Aorta (tissue), 5 donors: ENCODE measurements around the gene C9orf72. TPM values are rescaled to one million over a fixed set of nuclear protein-coding genes. Genes with fewer than 3 reads are reported as not detected.
"Not testable (repeated sequence)": the region's sequence is repeated elsewhere in the genome, so short reads cannot be mapped to it uniquely, and the experiment has no call there.

Experiments used
- ATAC-seq: fragments of 200-7000 bp; cut with Tn5 transposase; one replicate; pipeline ENCODE4 v1.9.1; 2022; ENCODE audit warnings: moderate library complexity; ENCODE audit not compliant: low FRiP score
- DNase-seq, 2 donors: peaks; one replicate each; pipeline ENCODE4 v3.0.0-alpha.2; 2020
- H3K27ac ChIP-seq, 2 donors: one replicate each; pipeline ENCODE4 v1.5.1; 2013; ENCODE audit warnings: low read length in 2 of 2, mild to moderate bottlenecking in 2 of 2, moderate library complexity in 2 of 2, control low read depth in 1 of 2, inconsistent platforms in 1 of 2, low read depth in 1 of 2
- H3K27me3 ChIP-seq, 2 donors: one replicate each; pipeline ENCODE4 v1.6.1; 2013; ENCODE audit warnings: control low read depth in 1 of 2, low read length in 1 of 2, mild to moderate bottlenecking in 1 of 2, moderate library complexity in 1 of 2; ENCODE audit not compliant: insufficient read depth in 2 of 2, control insufficient read depth in 1 of 2
- H3K36me3 ChIP-seq, 2 donors: one replicate each; pipeline ENCODE4 v1.6.1; 2013; ENCODE audit warnings: control low read depth in 1 of 2, low read length in 1 of 2, mild to moderate bottlenecking in 1 of 2; ENCODE audit not compliant: insufficient read depth in 2 of 2, control insufficient read depth in 1 of 2
- H3K4me1 ChIP-seq, 2 donors: one replicate each; pipeline ENCODE4 v1.6.1; 2013; ENCODE audit warnings: low read length in 2 of 2, control low read depth in 1 of 2, mild to moderate bottlenecking in 1 of 2, moderate library complexity in 1 of 2; ENCODE audit not compliant: insufficient read depth in 2 of 2, control insufficient read depth in 1 of 2
- H3K4me3 ChIP-seq, 2 donors: one replicate each; pipeline ENCODE4 v1.5.1; 2013; ENCODE audit warnings: low read length in 2 of 2, control low read depth in 1 of 2, mild to moderate bottlenecking in 1 of 2
- H3K9me3 ChIP-seq: one replicate; pipeline ENCODE4 v1.6.1; 2013; ENCODE audit warnings: mild to moderate bottlenecking, low read length; ENCODE audit not compliant: control insufficient read depth
- WGBS, 2 donors: extraction: QIAGEN DNeasy Blood & Tissue Kit; methylation state at CpG; one replicate each; pipeline ENCODE4 v1.1.7; 2013; 5-methylcytosine and 5-hydroxymethylcytosine counted together
- intact Hi-C, 2 donors: fragments of 100-400 bp; cut with DNase I; formaldehyde crosslinking; loops; one replicate each; pipeline versions ENCODE4 v1.14.2 to v1.15.0; 2022
- long read RNA-seq, 2 donors: library from polyadenylated mRNA; unstranded; transcript quantifications; one replicate each; pipeline ENCODE4 v2.0.0, GENCODE V29; 2020 to 2021
- polyA plus RNA-seq, 2 donors: library from polyadenylated mRNA; stranded (reverse); fragments of 200-250 nt; gene quantifications; one replicate each; pipeline ENCODE4 v1.2.3, GENCODE V29; 2013
- total RNA-seq, 2 donors: library from RNA; stranded (reverse); fragmentation: NEBNext Ultra II Directional; extraction: Animal tissue kit (Norgen Biotek cat#: 25700); gene quantifications; one replicate each; pipeline ENCODE4 v1.2.1, GENCODE V29; 2021
- donor health status: healthy with polysubstance abuse.
- donor health status: Bipolar disorder and iron deficiency.
- donor health status: DM: no; HTN: no; CAD: no.
- donor health status: DM: no; HTN: no; CAD: no.
- donor health status: DM: yes; HTN: yes; CAD: no.

The C9orf72 gene, protein sequence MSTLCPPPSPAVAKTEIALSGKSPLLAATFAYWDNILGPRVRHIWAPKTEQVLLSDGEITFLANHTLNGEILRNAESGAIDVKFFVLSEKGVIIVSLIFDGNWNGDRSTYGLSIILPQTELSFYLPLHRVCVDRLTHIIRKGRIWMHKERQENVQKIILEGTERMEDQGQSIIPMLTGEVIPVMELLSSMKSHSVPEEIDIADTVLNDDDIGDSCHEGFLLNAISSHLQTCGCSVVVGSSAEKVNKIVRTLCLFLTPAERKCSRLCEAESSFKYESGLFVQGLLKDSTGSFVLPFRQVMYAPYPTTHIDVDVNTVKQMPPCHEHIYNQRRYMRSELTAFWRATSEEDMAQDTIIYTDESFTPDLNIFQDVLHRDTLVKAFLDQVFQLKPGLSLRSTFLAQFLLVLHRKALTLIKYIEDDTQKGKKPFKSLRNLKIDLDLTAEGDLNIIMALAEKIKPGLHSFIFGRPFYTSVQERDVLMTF
- 10 to 100 TPM; 23.2 to 26.7 TPM for total RNA-seq
- 1 to 10 TPM; 5.5 to 9.6 TPM for polyA plus RNA-seq
- long read RNA-seq, donor 1, partial matches to known transcripts = 12 of 12 reads
- long read RNA-seq, donor 1, other reads (novel, unspliced or antisense) = 0 of 12 reads
- long read RNA-seq, donor 2, partial matches to known transcripts = 3 of 7 reads
- long read RNA-seq, donor 2, other reads (novel, unspliced or antisense) = 1 of 7 reads

DNA sequence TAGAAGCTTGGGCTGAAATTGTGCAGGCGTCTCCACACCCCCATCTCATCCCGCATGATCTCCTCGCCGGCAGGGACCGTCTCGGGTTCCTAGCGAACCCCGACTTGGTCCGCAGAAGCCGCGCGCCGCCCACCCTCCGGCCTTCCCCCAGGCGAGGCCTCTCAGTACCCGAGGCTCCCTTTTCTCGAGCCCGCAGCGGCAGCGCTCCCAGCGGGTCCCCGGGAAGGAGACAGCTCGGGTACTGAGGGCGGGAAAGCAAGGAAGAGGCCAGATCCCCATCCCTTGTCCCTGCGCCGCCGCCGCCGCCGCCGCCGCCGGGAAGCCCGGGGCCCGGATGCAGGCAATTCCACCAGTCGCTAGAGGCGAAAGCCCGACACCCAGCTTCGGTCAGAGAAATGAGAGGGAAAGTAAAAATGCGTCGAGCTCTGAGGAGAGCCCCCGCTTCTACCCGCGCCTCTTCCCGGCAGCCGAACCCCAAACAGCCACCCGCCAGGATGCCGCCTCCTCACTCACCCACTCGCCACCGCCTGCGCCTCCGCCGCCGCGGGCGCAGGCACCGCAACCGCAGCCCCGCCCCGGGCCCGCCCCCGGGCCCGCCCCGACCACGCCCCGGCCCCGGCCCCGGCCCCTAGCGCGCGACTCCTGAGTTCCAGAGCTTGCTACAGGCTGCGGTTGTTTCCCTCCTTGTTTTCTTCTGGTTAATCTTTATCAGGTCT lies at the start of gene C9orf72:
Gene C9orf72 (minus strand): TSS at position 564 of the 716 bp plus-strand sequence. CDS start 6,361 bp downstream, outside the sequence.
- intact Hi-C loops = loop anchor here in 1 of 2 donors (10.0 kb wide), 1 partner anchor 618 kb away; the partner anchor contains the start of gene IFT74
- 1% methylated on average over 50 to 72 of the region's 72 CpGs for WGBS, 2 donors
- no peaks in the 10 kb centered on the region for H3K27me3 ChIP-seq
- H3K27ac ChIP-seq = peak within 1 kb of the TSS; percentile 81 to 91
- ATAC-seq (peak; percentile 97), DNase-seq (peak; percentile 87 to 94)
- H3K4me1 ChIP-seq = no peaks in the 10 kb centered on the region
- H3K4me3 ChIP-seq = peak within 1 kb of the TSS; percentile 76 to 91
- H3K9me3 ChIP-seq = peaks cover 2% of the 10 kb centered on the region
- no peaks in the 10 kb centered on the region for H3K36me3 ChIP-seq

DNA sequence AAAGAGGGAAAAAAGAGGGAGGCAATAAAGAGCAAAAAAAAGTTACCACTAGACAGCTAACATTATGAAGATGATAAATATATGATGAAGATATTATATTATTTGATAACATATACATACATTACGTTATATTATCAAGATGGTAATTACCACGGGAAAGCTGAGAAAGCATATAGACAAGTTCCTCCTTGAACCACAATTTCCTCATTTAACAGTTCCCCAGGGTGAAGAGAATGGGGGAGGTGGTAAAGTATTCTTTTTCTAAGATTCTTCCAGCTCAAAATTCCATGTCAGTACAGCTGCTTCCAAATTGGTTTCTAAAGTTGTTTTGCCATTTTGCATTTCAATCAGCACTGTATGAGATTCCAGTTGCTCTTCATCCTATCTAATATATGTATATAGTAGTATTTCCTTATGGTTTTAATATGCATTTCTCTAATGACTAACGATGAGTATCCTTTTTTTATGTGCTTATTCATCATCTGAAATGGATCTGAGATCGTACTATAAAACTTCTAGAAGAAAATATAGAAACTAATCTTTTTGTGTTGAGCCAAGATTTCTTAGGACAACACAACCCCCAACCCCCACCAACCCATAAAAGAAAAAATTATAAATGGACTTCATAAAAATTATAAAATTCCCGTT lies 49.5 kb upstream of the C9orf72 start:
- no peaks in the 10 kb centered on the region for H3K4me1 ChIP-seq

DNA sequence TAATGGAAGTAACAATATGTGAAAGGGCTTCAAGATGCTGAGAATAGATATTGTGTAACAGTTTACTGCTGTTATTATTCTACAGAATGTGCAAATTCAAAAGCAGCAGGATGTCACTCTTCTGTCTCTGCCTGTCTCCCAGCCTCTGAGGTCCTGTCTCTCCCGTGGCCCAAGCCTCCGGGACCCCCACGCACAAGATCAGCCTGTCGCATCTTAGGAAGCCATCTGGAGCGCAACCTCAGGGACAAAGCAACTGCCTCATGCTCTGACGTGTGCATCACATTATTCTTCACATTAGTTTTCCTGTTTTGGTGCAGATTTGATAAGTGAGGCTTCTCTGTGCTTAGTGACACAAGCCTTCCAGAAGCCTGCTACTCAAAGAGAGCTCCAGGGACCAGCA lies 46.5 kb upstream of the C9orf72 start:
- WGBS, 2 donors = 67 to 77% methylated on average over 6 of the region's 6 CpGs
- no peak overlapping the region for H3K4me3 ChIP-seq
- no peak for ATAC-seq
- intact Hi-C loops = no loop called here
- DNase-seq = no peak
- no peaks in the 10 kb centered on the region for H3K4me1 ChIP-seq
- H3K36me3 ChIP-seq = no peaks in the 10 kb centered on the region
- no peak overlapping the region for H3K27ac ChIP-seq
- H3K9me3 ChIP-seq = no peaks in the 10 kb centered on the region
- no peaks in the 10 kb centered on the region for H3K27me3 ChIP-seq

More for the DNA sequence above, 49.5 kb upstream of the C9orf72 start:
- ATAC-seq (no peak), DNase-seq (no peak)
- Histone ChIP-seq H3K36me3 (no peaks in the 10 kb centered on the region), H3K27ac (no peak overlapping the region), H3K9me3 (peaks cover 1% of the 10 kb centered on the region), H3K27me3 (no peaks in the 10 kb centered on the region), H3K4me3 (no peak overlapping the region)
- intact Hi-C loops = no loop called here
- 65 to 73% methylated on average over 5 of the region's 5 CpGs for WGBS, 2 donors

DNA sequence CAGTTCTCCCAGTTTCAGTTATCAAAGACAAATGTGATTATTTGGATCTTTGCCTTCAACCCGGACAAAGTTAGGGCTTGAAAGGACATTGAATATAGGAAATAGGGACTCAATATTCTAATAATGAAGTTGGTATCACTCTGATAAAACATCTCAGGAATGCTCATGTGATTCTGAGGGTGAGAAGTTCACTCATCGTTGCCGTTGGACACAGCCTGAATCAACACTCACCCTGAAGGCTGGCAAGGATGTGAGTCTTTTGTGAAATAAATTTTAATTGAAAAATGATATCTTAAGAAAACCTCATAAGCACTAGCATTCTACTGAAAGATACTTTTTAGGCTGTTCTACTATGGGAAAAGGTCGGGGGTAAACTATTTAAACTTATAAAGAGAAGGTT lies 44.8 kb upstream of the C9orf72 start:
- no peaks in the 10 kb centered on the region for H3K4me1 ChIP-seq
- H3K27ac ChIP-seq = no peak overlapping the region
- intact Hi-C loops = no loop called here
- no peaks in the 10 kb centered on the region for H3K36me3 ChIP-seq
- H3K9me3 ChIP-seq = no peaks in the 10 kb centered on the region
- WGBS, 2 donors = 43 to 44% methylated on average over 4 of the region's 4 CpGs
- ATAC-seq (no peak), DNase-seq (no peak)
- no peaks in the 10 kb centered on the region for H3K27me3 ChIP-seq
- no peak overlapping the region for H3K4me3 ChIP-seq

DNA sequence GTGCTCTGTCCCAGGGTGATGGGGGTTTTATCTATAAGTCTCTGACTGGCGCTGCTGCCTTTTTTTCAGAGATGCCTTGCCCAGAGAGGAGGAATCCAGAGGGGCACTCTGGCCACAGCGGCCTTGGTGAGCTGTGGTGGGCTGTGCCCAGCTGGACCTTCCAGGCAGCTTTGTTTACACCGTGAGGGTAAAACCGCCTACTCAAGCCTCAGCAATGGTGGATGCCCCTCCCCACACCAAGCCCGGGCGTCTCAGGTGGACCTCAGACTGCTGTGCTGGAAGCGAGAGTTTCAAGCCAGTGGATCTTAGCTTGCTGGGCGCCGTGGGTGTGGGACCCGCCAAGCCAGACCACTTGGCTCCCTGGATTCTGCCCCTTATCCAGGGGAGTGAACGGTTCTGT lies 41.3 kb upstream of the C9orf72 start:
- ATAC-seq = no peak
- H3K9me3 ChIP-seq = no peaks in the 10 kb centered on the region

DNA sequence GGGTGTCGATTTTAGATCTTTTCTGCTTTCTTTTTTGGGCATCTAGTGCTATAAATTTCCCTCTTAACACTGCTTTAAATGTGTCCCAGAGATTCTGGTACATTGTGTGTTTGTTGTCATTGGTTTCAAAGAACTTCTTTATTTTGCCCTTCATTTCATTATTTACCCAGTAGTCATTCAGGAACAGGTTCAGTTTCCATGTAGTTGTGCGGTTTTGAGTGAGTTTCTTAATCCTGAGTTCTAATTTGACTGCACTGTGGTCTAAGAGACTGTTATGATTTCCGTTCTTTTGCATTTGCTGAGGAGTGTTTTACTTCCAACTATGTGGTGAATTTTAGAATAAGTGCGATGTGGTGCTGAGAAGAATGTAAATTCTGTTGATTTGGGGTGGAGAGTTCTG lies 38.8 kb upstream of the C9orf72 start:
- H3K4me1 ChIP-seq, H3K4me3 ChIP-seq, H3K27me3 ChIP-seq, DNase-seq, ATAC-seq, H3K36me3 ChIP-seq, intact Hi-C loops, H3K27ac ChIP-seq, H3K9me3 ChIP-seq: not testable (repeated sequence)
- 77 to 83% methylated on average over 4 of the region's 4 CpGs for WGBS, 2 donors

More for the DNA sequence above, 41.3 kb upstream of the C9orf72 start:
- Histone ChIP-seq H3K27ac (no peak overlapping the region), H3K4me1 (no peaks in the 10 kb centered on the region), H3K4me3 (no peak overlapping the region), H3K36me3 (no peaks in the 10 kb centered on the region), H3K27me3 (no peaks in the 10 kb centered on the region)
- intact Hi-C loops = no loop called here
- no peak for DNase-seq
- 86 to 88% methylated on average over 11 of the region's 11 CpGs for WGBS, 2 donors

DNA sequence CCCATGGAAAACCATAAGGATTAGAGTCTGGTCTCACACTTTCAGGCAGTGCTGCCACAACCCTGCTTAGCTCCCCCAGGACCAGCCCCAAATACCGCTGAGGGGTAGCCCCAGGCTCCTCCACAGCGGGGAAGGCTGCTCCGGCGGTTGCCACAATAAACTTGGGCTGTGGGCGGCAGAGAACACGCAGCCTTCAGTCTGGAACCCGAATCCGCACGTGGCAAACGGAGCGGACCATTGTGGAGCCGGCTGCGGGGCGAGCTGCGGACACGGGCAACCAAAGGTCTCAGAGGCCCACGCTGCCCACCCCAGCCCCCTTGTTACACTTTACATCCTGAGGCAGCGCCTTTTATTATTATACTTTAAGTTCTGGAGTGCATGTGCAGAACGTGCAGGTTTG lies 37.3 kb upstream of the C9orf72 start:
- no peak overlapping the region for H3K27ac ChIP-seq
- H3K4me1 ChIP-seq = no peaks in the 10 kb centered on the region
- no peaks in the 10 kb centered on the region for H3K36me3 ChIP-seq
- intact Hi-C loops = no loop called here
- H3K27me3 ChIP-seq = no peaks in the 10 kb centered on the region
- no peaks in the 10 kb centered on the region for H3K9me3 ChIP-seq
- H3K4me3 ChIP-seq = no peak overlapping the region
- peak; percentile 19 for ATAC-seq
- no peak for DNase-seq
- WGBS, 2 donors = 92 to 94% methylated on average over 19 of the region's 19 CpGs

DNA sequence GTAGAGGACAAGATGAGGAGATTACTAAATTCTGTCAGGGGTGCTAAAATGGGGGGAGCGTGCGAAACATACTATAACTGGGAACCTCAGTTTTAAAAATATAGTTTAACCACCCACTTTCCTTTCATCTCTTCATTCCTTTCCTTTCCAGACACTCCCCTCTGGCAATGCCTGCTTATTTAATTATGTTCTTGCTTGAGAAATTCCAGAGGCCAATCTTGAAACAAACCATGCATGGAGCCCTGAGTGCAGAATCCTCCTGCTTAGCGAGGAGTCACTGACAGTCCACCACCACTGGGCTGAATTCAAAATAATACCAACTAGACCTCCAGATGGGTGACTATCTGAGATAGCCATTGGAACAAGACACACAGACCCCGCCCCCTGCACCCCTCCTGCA lies 29.7 kb upstream of the C9orf72 start:
- ATAC-seq (no peak), DNase-seq (no peak)
- 75 to 76% methylated on average over 4 of the region's 4 CpGs for WGBS, 2 donors
- Histone ChIP-seq H3K27ac (no peak overlapping the region), H3K9me3 (no peaks in the 10 kb centered on the region), H3K27me3 (no peaks in the 10 kb centered on the region), H3K36me3 (no peaks in the 10 kb centered on the region), H3K4me3 (no peak overlapping the region), H3K4me1 (no peaks in the 10 kb centered on the region)
- intact Hi-C loops = no loop called here
